ENCODE results near the gene GFY.

GFY gene

DNA sequence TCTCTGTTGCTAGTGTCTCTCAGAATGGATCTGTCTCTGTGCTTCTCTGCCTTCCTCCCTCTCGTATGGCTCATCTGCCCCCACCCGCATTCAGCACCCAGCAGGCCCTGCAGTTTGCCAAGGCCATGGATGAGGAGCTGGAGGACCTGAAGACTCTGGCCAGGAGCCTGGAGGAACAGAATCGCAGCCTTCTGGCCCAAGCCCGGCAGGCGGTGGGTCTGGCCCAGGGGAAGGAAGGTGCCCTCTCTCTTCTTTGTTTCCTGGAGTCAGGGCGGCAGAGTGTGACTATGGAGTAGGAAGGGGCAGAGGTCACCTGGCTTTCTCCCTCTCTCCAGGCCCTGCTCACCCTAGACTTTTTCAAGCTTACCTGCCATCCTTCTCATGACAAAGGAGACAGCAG, 26.3 kb upstream of the GFY start:
- DNase-seq (ENCODE audit: low spot score in 2 of 2) (no peak), ATAC-seq (no peak)
- Mint-ChIP-seq H3K4me3 (no peak overlapping the region), H3K4me1 (peaks cover 6% of the 10 kb centered on the region), H3K36me3 (no peaks in the 10 kb centered on the region), H3K27ac (peak overlapping the region; percentile 3), H3K9me3 (no peaks in the 10 kb centered on the region)

DNA sequence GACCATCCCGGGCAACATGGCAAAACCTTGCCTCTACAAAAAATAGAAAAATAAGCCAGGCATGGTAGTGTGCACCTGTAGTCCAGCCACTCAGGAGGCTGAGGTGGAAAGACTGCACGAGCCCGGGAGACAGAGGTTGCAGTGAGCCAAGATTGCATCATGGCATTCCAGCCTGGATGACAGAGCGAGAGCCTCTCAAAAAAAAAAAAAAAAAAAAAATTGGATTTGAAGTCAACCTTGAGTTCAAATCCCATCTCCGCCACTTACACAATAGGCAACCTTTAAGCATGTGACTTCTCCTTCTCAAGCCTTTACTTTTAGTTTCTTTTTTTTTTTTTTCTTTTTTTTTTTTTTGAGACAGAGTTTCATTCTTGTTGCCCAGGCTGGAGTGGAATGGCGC, 25.2 kb upstream of the GFY start:
- no peaks in the 10 kb centered on the region for H3K9me3 Mint-ChIP-seq
- H3K27ac Mint-ChIP-seq = no peak overlapping the region
- no peak for ATAC-seq
- H3K4me3 Mint-ChIP-seq = no peak overlapping the region
- no peaks in the 10 kb centered on the region for H3K36me3 Mint-ChIP-seq
- peaks cover 6% of the 10 kb centered on the region for H3K4me1 Mint-ChIP-seq
- DNase-seq (ENCODE audit: low spot score in 2 of 2) = no peak

DNA sequence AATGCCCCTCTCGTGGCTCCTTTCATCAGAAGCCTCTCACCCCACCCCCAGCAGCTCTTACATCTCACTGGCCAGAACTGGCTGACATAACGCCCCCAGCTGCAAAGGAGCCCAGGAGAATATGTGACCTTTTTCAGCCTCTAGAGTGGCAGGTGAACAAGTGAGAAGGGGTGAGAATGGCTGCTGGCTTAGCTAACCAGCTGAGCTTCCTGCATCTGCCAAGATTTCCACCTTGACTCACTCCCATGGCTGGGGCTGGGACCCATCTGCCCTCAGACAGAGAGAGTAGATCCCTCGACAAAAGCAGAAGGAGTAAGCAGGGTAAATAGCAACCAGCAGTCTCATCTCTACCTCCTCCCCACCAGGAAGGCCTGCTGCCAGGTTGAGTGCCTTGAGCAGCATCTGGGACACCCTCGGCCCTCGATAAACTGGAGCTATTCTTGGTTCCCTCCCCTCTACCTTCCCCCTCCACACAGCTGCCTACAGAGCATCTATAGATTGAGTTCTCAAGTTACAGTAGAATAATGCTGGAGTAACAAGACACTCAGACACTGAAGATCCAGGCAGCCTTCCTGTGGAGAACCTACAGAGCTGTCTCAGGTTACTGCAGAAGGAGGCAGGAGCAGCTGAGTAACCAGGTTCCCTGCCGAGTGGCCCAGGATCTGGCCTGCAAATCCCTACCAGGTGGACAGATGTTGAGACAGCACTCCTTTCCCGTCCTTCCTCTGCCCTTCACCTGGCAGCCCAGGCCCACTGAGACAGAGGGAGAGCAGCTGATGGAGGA, 21.6 kb upstream of the GFY start:
- Mint-ChIP-seq H3K4me3 (no peak overlapping the region), H3K36me3 (no peaks in the 10 kb centered on the region), H3K4me1 (peaks cover 13% of the 10 kb centered on the region), H3K9me3 (no peaks in the 10 kb centered on the region), H3K27ac (no peak overlapping the region)
- DNase-seq (ENCODE audit: low spot score in 2 of 2) (no peak), ATAC-seq (no peak)

DNA sequence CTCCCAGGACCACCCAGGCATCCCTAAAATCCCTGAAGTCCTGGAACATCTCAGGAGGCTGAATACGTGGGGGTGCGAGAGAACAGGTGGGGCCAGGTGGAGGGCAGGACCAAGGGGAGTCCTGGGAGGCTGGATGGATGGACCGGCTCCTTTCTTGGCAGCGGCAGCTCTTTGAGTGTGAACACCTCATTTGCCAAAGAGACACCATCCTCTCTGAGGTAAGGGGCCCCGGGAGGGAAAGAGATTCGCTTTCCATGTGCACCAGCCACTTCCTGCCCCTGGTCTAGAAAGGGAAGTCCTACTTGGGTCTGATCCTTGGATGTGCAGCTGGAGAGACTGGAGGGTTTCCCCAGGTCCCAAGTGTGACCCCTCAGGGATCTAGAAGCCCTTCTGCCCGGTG, 18.1 kb upstream of the GFY start:
- no peaks in the 10 kb centered on the region for H3K36me3 Mint-ChIP-seq
- no peaks in the 10 kb centered on the region for H3K9me3 Mint-ChIP-seq
- H3K4me3 Mint-ChIP-seq = no peak overlapping the region
- H3K4me1 Mint-ChIP-seq = peaks cover 37% of the 10 kb centered on the region
- ATAC-seq (no peak), DNase-seq (ENCODE audit: low spot score in 2 of 2) (no peak)
- H3K27ac Mint-ChIP-seq = no peak overlapping the region

DNA sequence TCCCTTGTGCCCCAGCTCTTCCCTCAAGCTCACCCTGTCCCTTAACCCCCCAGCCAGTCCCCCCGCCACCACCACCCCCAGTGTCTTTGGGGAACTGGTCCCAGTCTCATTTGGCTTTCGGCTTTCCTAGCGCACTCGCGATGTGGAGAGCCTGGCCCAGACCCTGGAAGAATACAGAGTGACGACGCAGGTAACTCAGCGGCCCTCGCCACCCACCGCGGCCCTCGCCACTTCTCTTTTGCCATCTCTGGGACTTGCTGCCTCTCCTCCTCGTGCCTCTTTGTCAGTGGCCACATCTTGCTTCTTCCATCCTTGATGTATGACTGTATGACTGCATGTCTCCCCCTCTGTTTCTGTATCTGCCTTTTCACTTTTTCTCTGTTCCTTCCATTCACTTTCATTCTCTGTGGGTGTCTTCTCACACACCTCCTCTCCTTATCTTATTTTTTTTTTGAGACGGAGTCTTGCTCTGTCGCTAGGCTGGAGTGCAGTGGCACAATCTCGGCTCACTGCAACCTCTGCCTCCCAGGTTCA, 17.6 kb upstream of the GFY start:
- ATAC-seq (peak; percentile 31), DNase-seq (ENCODE audit: low spot score in 2 of 2) (no peak)
- no peaks in the 10 kb centered on the region for H3K36me3 Mint-ChIP-seq
- no peak overlapping the region for H3K4me3 Mint-ChIP-seq
- H3K4me1 Mint-ChIP-seq = peaks cover 41% of the 10 kb centered on the region
- no peaks in the 10 kb centered on the region for H3K9me3 Mint-ChIP-seq
- H3K27ac Mint-ChIP-seq = no peak overlapping the region

DNA sequence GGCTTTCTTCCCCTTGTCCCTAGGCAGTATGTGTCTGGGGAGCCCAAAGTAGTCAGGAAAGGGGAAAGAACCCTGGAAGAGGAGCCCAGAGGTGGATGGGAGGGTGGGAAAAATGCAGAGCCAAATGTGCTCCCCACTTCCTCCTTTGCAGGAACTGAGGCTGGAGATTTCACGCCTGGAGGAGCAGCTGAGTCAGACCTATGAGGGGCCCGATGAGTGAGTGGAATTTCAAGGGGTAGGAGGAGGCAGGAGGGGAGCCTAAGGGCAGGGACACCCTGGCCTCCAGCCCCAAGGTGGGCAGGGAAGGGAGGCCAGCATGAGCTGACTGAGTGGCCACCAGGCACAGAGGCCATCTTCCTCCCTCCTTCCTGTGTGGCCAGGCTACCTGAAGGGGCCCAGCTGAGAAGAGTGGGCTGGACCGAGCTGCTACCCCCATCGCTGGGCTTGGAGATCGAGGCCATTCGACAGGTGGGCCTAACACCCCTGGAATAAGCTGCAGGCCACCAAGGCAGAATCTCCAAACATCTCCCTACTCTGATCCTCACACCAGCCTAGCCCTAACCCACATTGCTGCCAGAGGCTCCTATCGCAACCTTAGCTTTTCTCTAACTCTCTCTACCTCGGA, 16.3 kb upstream of the GFY start:
- Mint-ChIP-seq H3K4me1 (peaks cover 41% of the 10 kb centered on the region), H3K4me3 (peak overlapping the region; percentile 41), H3K36me3 (no peaks in the 10 kb centered on the region), H3K9me3 (no peaks in the 10 kb centered on the region), H3K27ac (peak overlapping the region; percentile 86)
- ATAC-seq (no peak), DNase-seq (ENCODE audit: low spot score in 2 of 2) (no peak)

DNA sequence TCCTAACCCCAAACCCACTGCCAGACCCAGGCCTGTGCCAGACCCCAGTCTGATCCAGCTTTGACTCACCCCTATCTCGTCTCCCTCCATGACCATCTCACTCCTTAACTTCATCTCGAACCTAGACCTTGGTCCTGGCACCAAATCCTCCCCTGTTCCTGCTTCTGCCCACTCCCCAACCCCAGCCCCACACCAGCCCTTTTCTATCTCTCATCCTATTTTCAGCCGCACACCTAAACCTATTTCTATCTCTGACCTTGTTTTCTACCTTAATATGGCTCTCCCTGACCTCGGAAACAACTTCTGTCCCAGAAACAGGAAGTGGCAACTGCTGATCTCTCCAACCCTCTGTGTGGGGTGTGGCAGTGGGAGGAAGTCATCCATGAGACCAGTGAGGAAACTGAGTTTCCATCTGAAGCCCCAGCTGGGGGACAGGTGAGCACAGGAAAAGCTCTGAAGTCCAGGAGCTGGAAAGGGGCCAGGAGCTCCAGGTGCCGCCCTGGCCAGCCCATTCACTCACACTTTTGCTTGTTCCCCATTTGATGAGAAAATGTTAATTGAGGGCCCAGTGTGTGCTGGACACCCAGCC, 15.7 kb upstream of the GFY start:
- no peaks in the 10 kb centered on the region for H3K9me3 Mint-ChIP-seq
- peak overlapping the region; percentile 86 for H3K27ac Mint-ChIP-seq
- peak overlapping the region; percentile 41 for H3K4me3 Mint-ChIP-seq
- peak; percentile 63 for ATAC-seq
- peaks cover 41% of the 10 kb centered on the region for H3K4me1 Mint-ChIP-seq
- no peaks in the 10 kb centered on the region for H3K36me3 Mint-ChIP-seq
- DNase-seq (ENCODE audit: low spot score in 2 of 2) = no peak

DNA sequence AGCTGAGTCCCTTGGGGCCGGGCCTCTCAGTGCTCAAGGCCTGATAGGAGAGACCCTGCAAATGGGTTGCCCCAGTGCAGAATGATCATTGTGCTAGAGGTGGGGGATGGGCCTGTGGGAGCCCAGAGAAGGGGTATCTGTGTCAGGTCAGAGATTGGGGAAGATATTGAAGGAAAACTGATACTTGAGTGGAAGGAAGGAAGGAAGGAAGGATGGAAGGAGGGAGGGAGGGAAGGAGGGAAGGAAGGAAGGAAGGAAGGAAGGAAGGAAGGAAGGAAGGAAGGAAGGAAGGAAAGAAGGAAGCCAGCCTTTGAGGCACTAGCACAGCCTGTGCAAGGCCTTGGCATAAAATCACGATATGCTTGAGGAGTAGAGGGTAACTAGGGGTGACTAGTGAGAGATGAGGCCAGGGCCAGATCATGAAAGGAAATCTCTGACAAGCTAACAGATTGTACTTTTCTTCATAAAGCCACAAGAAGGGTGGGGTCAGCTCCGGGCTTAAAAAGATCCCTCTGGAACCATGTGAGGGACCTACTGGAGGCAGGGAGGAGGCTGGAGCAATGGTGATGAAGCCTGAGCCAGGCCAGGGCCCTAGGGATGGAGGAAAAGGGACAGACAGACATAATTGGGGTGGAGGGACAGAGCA, 13.4 kb upstream of the GFY start:
- Mint-ChIP-seq H3K9me3 (no peaks in the 10 kb centered on the region), H3K27ac (peak overlapping the region; percentile 61), H3K4me3 (no peak overlapping the region), H3K4me1 (peaks cover 41% of the 10 kb centered on the region), H3K36me3 (no peaks in the 10 kb centered on the region)
- ATAC-seq (no peak), DNase-seq (ENCODE audit: low spot score in 2 of 2) (no peak)

DNA sequence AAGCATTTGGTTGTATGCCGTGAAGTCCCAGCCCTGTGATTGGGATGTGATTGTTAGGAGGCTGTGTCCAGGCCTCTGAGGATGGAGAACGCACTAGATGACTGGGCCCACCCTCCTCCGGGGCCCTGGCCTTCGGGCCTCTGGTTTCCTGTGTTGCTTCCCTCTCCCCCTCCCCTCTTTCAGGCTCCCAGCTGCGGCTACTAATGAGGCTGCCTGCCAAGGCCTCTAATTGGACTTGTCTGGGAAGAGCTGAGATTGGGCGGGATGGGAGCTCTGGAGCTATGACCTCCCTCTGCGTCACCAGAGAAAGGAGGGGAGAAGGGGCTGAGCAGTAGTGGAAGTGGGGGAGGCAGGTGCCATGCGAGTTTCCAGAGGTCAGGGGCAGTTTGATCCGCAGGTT, 11.8 kb upstream of the GFY start:
- no peaks in the 10 kb centered on the region for H3K9me3 Mint-ChIP-seq
- DNase-seq (ENCODE audit: low spot score in 2 of 2) (no peak), ATAC-seq (no peak)
- H3K36me3 Mint-ChIP-seq = no peaks in the 10 kb centered on the region
- peak overlapping the region; percentile 29 for H3K27ac Mint-ChIP-seq
- H3K4me3 Mint-ChIP-seq = no peak overlapping the region
- H3K4me1 Mint-ChIP-seq = peaks cover 30% of the 10 kb centered on the region

DNA sequence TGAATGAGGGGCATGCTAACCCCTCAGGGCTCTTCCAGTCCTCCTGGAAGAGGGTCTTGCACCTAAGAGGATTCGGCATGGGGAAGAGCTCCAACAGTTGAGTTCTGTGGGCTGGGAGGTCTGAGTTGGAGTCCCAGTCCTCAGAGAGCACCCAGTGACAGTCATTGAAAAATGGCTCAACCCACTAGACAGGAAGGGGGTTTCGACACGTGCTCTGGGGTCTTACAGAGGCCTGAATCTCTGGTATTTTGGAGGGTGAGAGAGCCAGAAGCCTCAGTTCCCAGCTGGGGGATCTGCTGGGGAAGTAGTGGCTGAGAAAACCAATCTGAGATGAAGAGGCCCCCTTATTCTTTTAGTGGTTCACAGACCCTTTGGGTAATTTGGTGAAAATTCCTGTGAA, 10.9 kb upstream of the GFY start:
- Mint-ChIP-seq H3K9me3 (no peaks in the 10 kb centered on the region), H3K27ac (no peak overlapping the region), H3K4me1 (peaks cover 21% of the 10 kb centered on the region), H3K36me3 (no peaks in the 10 kb centered on the region), H3K4me3 (no peak overlapping the region)
- ATAC-seq (no peak), DNase-seq (ENCODE audit: low spot score in 2 of 2) (no peak)

DNA sequence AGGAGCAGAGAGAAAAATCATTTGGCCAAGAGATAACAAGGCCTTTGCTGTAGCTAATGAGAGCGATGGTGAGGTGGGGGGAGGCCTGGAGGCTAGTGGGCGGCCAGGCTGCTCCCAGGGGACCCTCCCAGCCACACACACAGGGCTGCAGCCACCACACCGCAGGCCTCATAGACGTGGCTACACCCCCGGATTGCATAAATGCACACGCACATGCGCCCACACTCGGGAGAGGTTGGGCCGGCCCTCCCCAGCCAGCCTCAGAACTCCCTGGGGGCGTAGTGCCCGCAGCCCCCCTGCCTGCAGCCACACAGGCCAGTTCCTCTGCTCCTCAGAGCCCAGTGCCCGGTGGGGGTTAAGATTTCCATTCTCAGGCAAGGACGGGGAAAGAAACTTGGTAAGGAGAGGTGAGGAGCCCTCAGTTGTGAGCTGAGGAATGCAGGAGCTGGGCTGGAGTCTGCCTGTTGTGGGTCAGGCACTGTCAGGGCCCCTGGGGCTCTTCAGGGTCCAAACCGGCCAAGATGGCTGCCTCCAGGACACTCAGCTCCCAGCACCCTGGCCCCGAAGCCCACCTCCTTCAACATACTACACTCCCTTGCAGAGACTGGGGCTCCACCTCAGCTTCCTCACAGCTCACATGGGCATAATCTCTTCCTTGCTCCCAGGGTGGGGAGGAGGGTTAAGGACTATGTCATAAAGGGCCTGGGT, 9.9 kb upstream of the GFY start:
- Mint-ChIP-seq H3K36me3 (no peaks in the 10 kb centered on the region), H3K4me3 (no peak overlapping the region), H3K4me1 (peaks cover 12% of the 10 kb centered on the region), H3K27ac (no peak overlapping the region), H3K9me3 (no peaks in the 10 kb centered on the region)
- no peak for ATAC-seq
- no peak for DNase-seq (ENCODE audit: low spot score in 2 of 2)

DNA sequence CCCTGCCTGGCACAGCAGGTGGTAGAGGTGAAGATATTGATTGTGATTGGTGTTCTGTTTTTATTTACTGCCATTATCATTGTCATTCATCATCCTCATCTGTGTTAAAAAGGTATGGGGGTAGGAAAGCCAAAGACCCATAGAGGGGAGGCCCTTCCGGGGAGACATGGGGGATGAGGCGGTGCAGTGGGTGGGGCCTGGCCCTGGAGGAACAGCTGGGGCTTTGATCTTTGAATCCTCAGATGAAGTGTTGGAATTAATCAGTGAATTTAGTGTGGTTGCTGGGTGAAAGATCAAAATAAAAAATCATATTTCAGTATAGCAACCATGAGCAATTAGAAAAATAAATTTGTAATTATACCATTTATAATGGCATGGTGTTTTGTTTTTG, 9.4 kb upstream of the GFY start:
- Mint-ChIP-seq H3K36me3 (no peaks in the 10 kb centered on the region), H3K4me1 (peaks cover 12% of the 10 kb centered on the region), H3K9me3 (no peaks in the 10 kb centered on the region), H3K4me3 (no peak overlapping the region), H3K27ac (no peak overlapping the region)
- ATAC-seq (no peak), DNase-seq (ENCODE audit: low spot score in 2 of 2) (no peak)

DNA sequence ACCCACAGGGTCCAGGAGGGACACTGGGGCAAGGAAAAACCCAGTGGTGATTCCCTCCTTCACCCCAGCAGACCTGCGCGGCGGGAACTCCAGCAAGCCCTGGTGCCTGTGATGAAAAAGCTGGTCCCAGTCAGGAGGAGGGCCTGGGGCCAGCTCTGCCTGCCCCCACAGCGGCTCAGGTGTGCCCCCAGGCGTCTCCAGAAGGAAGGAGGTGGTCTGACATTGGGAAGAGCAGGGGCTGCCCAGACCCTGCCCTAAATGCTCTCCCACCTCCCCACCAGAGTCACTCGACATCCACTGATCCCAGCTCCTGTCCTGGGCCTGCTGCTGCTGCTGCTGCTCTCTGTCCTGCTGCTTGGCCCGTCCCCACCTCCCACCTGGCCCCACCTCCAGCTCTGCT, 8.1 kb upstream of the GFY start:
- H3K4me3 Mint-ChIP-seq = no peak overlapping the region
- no peak overlapping the region for H3K27ac Mint-ChIP-seq
- H3K4me1 Mint-ChIP-seq = peaks cover 15% of the 10 kb centered on the region
- H3K36me3 Mint-ChIP-seq = no peaks in the 10 kb centered on the region
- DNase-seq (ENCODE audit: low spot score in 2 of 2) (no peak), ATAC-seq (no peak)
- H3K9me3 Mint-ChIP-seq = no peaks in the 10 kb centered on the region

DNA sequence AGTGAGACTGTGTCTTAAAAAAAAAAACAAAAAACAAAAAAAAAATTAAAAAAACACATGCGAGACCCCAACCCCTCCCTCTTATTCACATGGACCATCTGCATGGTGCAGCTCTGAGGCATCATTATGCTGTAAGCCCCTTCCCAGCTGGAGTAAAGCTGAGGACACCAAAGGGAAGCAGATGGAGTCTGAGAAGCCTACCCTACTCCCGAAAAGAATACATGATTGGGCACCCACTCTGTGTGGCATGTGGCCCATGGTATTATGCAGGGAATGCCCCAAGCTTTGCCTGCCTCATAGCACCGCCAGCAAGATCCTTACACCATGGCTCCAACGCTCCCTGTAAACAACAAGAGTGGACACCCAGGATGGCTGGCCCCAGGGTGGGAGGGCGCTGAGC, 6.7 kb upstream of the GFY start:
- Mint-ChIP-seq H3K27ac (no peak overlapping the region), H3K36me3 (no peaks in the 10 kb centered on the region), H3K9me3 (no peaks in the 10 kb centered on the region), H3K4me3 (no peak overlapping the region), H3K4me1 (peaks cover 23% of the 10 kb centered on the region)
- DNase-seq (ENCODE audit: low spot score in 2 of 2) = no peak
- no peak for ATAC-seq

DNA sequence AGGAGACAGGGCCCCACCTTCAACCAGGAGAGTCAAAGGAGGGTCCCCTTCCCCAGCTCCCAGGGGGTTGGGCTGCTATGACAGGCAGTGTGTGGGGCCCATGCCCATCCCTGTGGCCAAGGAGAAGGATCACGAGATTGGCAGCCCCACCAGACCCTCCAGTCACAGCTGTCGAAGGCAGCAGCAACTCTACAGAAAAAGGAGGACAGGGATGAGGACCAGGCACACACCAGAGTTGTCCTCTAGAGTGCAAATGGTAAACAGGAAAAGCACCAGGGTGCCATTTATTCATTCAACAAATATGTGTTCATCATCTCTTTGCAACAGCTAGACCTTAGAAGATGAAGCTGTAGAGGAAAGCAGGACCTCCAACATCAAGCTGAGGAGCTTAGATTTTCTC, 6.0 kb upstream of the GFY start:
- ATAC-seq (no peak), DNase-seq (ENCODE audit: low spot score in 2 of 2) (no peak)
- Mint-ChIP-seq H3K4me1 (peaks cover 30% of the 10 kb centered on the region), H3K27ac (no peak overlapping the region), H3K36me3 (no peaks in the 10 kb centered on the region), H3K4me3 (no peak overlapping the region), H3K9me3 (no peaks in the 10 kb centered on the region)

All from stimulated activated effector memory CD8-positive, alpha-beta T cell treated with anti-CD3 and anti-CD28 coated beads, Interleukin-12 subunit alpha, Interleukin-12 subunit beta, amount 100 ng/mL, for 72 hours (primary cell).